HTR-8/SVneo (cell line): Measurements from ENCODE around the gene EML3.
"Not testable (repeated sequence)": the region's sequence is repeated elsewhere in the genome, so short reads cannot be mapped to it uniquely, and the experiment has no call there.

Source experiments
- DNase-seq: peaks from one replicate; pipeline ENCODE4 v3.0.0; 2011; ENCODE audit warnings: low spot score, mixed read lengths; ENCODE audit not compliant: insufficient read length
- FAIRE-seq: peaks from 2 replicates; lab custom pipeline; 2011; peaks lifted over from hg19 to GRCh38; lab: Jason Lieb, UNC

EML3 gene

DNA sequence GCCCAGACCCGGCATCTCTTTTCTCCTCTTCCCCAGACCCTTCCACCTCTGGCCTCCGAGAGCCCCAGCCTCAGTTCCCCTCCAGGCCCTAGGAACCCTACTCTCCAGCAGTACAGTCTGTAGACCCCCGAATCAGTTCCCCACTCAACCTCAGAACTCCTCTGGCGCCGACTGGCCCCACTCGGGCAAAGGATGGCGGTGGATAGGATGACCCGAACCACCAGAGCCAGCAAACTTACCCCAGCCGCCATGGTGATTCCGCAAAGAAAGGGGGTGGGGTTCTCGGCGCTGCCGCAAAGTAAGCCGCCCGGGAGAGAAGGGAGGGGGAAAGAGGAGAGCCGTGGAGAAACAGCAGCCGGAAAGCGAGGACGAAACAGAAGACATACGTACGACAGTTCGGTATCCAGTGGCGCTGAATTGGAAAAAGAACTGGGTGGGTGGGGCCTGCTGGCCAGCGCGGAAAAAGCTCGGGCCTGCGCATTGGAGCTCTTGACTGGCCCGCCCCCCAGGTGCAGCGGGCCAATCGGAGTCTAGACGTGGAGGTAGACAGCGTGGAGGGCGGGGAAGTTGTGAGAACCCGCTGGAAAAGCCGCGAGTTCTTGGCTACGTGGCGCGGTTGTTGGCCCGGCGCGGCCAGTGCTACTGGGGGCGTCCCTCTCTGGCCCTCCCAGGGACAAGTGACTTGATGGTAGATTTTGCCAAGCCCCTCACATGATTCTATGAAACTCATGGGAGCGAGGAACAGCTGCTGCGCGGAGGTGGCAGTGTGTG is 38.8 kb downstream of the EML3 start, which contains the start of gene EEF1G:
Gene EEF1G (minus strand): TSS at position 300 of the 771 bp plus-strand sequence. CDS start 49 bp downstream, at position 251.
- peak; percentile 93 for DNase-seq
- peak; percentile 42 for FAIRE-seq

DNA sequence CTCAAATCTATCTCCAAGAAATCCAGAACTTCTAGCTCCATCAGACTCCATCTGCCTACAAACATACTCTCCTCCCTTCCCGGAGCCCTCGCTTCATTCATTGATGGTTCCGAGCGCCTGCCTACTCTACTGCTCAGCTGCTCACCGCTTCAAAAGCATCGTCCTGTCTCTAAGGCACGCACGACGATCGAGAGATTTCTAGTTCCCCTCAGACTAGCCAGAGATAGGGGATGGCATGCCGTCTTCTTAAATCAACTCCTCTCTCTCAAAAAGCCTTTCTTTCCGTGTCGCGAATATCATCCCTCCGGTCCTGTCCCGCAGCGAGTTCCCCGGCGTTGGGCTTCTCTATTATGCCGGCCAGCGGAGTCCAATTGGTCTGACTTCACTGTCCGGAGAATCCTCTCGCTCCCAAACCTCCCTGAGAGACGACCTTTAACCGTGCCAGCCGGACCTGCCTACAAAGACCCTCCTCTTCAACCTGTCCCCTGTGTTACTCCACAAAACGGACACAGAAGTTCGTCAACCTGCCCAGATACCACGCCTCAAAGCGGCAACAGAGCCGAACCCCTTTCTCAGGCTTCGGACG is 39.5 kb downstream of the EML3 start:
- DNase-seq (peak; percentile 17), FAIRE-seq (no peak)

DNA sequence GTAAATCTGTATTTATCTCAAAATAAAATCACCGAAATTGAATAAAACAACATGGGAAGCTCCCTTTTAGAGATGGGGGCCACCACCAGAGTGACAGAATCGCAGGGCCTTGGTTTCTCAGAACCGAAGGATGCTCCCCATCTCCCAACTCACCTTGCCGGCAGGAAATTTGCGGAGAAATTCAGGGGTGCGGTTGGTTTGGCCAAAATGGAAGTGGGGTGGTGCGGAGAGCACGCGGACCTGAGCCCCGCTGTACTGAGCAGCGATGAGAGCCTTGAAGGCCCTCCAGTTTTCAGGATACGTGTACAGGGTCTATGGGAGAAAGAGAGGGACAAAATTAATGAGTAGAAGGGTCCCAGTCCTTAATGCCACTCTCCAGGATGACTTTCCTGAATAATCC is 40.1 kb downstream of the EML3 start:
- DNase-seq (no peak), FAIRE-seq (no peak)

DNA sequence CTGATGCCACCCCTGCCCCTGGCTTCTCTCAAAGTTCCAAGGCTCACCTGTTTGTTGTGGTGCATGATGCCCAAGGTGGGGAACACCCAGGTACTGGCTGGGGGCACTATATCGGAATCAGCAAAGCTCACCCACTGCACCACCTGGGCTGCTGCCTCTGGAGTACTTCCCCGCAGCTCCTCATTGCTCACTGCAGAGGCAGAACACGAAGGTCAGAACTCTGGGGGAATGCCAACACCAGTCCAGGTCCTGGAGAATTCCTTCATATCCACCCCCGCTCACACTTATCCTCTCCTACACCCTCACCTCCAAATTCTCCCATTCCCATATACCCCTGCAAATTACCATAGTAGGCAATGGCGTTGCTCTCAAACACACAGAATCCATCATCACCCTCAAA is 41.1 kb downstream of the EML3 start:
- DNase-seq, FAIRE-seq: not testable (repeated sequence)

DNA sequence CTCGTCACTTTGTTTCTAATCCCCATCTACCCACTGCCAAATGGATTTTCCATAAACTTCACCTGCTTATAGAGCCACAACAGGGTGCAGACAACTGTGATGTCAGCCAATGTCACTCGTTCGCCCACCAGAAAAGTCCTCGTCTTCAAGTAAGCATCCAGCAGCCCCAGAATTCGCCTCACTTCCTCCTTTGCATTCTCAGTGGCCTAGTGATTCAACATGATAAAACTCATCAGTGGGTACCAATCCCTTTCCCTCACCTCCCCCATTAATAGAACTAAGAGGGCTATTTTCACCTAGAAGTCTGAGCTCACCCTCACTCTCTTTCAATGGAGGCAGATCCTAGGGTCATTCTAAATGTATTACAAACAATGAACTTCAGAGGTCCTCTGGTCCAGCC is 41.7 kb downstream of the EML3 start:
- not testable (repeated sequence) for FAIRE-seq, DNase-seq

DNA sequence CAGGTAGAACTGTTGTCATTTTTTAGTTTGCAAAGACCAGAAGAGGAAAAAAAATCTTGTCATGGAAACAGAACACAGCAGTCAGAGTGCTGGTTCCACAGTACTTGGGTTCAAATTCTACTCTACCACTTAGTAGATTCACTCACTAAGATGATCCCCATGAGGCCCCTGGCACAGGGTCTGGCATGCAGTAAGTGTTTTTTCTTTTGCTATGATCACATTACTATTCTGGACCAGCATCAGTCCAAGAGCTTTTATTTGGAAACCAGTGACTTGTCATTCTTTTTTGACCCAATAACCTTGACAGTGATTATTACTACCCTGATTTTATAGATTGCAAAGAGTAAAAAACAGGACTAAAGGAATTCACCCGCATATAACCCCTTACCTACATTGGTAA is 43.0 kb downstream of the EML3 start:
- DNase-seq: no peak
- FAIRE-seq: no peak

DNA sequence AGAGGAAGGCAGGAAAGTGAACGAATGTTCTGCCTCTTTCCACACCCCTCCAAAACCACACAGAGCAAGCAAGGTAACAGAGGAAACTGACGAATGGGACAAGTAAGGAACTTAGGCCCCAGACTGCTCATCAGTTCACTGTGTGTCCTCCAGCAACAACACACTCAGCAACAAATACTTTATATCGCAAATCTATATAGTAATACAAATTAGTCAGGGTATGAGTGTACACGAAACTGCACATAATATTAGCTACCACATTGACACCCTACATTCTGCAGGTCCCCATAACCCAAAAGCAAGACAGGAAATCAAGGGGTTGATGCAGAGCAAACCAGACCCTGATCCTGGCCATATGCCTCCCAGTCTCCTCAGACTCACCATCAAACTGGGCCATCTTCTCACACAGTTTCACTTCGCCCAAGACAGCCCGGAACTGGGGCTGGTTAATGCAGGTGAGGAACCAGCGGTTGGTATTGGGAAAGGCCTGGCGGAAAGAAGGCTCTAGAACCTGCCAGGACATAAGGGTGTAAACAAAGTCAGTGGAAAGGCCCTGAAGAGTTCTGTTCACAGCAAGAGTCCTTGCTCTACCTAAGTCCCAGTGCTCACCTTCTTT is 45.4 kb downstream of the EML3 start:
- FAIRE-seq (no peak), DNase-seq (no peak)

DNA sequence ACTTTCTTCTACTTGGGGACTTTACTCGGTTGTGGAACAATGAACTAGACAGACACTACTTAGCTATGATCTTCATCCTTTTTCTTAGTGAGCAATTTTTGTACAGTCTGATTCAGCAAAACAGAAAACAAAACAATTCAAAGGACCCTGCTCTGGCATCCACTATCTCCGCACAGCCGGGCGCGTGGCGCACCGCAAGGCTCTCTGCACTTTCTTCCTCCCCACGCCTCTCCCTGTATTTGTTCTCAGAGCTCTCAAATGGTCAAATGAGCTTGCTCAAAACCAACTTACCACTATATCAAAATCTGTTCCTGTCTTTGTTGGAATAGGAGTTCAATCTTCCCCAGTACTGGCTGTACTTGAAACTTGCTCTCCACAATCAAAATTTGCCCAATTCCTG is 46.3 kb downstream of the EML3 start:
- DNase-seq (no peak), FAIRE-seq (no peak)

DNA sequence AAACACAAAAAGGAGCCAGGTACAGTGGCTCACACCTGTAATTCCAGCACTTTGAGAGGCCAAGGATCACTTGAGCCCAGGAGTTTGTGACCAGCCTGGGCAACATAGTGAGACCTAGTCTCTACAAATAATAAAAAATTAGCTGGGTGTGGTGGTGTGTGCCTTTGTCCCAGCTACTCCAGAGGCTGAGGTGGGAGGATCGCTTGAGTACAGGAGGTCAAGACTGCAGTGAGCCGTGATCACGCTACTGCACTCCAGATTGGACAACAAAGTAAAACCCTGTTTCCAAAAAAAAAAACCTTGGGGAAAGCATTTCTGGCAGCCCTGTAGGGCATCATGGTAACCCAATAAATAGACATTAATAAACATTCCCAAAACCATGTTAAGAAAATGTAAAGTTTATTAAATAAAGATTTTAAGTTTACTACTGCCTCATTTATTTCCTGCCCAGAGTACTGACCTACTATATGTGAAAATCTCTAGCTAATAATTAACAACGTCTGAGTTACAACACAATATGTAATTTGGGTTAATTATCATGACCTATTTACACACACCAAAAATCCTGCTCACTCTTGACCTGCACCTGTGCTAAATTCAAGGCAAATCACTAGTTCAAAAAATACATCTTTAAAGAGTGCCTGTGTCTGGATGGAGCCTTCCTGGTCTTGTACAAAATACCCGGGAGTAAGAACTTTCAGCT is 47.3 kb downstream of the EML3 start:
- FAIRE-seq (no peak), DNase-seq (no peak)

DNA sequence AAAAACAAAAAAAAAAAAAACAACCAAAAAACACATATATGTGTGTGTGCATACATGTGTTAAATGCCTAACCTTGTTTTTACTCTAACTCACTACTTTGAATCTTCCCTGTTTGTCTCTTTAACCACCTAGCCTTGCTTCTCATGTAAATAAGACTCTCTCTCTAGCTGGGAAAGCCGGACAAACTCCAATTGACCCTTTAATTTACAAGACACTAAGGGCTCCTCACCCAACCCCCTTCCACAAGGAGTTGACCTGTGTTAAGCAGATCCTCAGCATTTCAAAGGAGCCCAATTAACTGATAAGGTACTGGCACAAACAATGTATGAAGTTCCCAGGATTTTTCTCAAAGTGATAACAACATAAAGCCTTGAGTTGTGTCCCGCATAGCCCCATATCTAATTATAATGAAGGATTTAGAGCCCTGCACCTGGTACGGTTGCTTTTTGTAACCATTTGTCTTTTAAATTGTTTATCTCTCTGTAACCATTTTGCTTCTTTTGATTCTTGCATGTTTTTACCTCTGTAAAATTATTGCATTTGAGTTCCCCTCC is 50.8 kb downstream of the EML3 start:
- FAIRE-seq, DNase-seq: not testable (repeated sequence)

DNA sequence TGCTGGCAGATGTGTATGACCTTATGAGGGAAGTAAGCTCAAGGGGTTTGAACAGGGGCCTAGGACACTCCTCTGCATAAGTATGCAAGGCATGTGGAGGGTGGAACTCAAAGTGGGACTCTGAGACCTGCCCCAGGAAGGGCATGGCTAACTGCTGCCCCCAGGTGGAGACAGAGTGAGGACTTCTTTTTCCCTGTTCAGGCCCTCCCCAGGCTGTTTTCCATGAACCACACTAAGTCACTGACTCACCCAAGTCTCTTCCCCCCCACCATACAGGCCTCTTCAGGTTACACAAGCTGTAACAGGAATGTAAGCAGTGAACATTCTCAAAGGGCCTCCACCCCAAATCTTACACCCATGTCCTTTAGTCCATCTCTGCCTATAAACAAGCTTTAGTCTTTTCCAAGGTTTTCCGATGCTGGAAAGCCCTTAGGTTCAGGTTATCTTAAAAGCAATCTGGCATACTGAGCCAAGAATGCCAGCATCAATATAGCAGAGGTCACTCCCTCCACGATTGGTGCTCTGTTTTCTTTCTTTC is 51.9 kb downstream of the EML3 start:
- FAIRE-seq (no peak), DNase-seq (peak; percentile 84)

DNA sequence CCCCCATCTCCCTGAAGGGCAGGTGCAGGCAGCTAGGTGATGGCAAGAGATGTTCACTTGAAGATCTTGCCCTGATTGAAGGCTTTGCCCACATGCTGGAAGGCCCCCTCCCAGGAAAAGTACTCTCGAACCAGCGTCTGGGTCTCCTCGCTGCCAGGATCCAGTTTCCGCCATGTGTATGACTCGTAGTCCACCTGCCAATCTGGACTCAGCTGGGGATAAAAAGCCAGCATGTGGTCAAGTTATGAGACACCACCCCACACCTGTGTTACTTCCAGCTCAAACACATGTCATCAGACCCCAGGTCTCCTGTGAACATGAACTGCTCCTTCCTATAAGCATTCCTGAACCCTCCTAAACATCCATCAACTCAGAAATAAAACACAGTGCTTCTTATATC is 52.9 kb downstream of the EML3 start:
- not testable (repeated sequence) for DNase-seq, FAIRE-seq

DNA sequence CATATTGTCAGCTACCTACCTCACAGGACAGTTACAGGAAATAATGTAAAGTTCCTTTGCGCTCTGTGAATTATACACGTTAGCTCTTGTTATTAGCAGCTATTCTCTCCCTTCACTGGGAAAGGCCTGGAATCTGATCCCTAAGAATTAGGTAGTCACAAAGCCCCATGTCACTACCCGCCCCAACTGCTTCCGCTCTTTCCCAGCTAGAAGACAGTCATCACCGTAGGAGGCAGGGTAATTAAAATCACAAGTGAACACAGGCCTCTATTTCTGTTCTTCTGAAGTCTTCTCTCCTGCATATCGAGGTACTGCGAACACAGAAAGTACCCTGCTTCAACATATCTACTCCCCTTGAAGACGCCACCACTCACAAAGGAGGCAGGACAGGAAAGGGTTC is 53.4 kb downstream of the EML3 start:
- FAIRE-seq (no peak), DNase-seq (no peak)

DNA sequence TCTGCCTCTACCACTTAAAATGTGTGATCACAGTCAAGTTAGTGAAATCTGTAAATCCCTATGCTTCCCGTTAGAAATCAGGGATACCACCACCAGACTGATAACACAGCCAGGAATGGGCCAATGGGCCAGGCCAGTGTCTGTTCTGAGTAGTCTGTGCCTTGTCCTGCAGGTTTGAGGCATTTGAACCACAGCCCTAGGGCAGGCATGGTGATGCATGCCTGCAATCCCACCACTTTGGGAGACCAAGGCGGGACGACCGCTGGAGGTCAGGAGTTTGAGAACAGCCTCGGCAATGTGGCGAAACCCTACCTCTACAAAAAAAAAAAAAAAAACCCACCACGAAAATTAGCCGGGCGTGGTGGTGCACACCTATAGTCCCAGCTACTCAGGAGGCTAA is 53.9 kb downstream of the EML3 start:
- no peak for FAIRE-seq

DNA sequence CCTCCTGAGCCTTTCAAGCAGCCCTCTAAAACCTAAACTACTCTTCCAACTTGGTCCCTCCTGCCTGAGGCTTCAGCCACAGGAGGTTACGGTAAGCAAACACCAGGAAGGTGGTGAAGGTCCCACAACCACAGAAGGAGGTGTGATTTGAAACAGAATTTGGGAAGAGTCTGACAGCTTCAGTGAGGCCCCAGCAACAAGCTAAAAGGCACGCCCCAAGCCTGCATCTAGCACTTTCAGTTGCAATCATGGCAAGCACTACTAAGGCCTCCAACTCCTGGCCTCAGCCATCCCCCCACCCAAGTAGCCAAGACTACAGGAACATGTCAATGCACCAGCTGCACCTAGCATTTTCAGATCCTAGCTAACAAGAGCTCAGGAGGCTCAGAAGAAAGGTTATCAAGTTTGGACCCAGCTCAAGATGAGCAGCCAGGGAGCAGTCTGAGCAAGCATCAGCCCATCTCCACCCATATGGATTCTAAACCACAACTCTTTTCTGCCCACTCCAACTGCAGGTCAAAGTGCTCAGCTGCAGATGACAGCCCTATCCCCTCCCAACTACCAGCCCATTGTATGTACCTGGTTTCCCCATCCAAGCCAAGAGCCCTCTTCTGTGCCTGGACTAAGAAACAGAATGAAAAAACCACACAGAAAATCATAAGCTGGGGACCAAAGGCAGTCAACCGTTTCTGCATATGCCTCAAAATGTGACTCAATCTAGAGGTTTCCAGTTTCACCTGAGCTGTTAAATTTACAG is 55.5 kb downstream of the EML3 start:
- FAIRE-seq: no peak
- no peak for DNase-seq

More for the DNA sequence above, 53.9 kb downstream of the EML3 start:
- no peak for DNase-seq

DNA sequence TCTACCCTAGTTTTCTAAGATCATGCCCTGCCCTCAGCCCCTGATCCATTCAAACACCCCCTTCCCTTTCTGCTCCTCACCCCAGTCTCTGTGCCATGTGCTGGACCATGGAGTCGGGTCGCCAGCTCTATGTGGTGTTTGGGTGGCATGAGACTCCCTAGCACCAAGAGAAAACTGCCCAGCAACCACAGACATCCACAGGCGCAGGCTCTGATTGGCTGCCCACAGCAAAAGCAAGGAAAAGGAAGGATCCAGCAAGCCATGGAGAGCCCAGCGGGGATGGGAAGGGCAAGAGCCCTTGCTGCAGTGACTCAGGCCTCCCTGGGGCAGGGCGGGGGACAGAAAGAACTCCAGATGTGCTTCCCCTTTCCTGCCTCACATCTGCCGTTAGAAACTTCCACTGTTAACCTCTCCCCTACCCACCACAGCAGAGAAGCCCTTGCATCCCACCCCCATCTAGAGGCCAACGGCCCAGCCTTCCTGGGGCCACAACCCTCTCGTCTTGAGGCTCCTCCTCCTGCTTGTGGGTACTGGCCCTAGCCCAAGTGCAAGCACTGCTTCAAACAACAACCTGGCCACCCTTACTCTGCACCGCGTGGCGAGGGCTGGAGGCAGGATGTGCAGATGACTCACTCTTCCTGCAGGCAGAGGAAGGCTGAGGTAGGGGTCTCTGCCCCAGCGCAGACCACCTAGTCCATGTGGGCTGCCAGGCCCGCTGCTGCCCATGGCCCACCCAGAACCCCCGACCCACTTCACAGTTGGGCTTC is 56.3 kb downstream of the EML3 start:
- FAIRE-seq (no peak), DNase-seq (peak; percentile 92)

DNA sequence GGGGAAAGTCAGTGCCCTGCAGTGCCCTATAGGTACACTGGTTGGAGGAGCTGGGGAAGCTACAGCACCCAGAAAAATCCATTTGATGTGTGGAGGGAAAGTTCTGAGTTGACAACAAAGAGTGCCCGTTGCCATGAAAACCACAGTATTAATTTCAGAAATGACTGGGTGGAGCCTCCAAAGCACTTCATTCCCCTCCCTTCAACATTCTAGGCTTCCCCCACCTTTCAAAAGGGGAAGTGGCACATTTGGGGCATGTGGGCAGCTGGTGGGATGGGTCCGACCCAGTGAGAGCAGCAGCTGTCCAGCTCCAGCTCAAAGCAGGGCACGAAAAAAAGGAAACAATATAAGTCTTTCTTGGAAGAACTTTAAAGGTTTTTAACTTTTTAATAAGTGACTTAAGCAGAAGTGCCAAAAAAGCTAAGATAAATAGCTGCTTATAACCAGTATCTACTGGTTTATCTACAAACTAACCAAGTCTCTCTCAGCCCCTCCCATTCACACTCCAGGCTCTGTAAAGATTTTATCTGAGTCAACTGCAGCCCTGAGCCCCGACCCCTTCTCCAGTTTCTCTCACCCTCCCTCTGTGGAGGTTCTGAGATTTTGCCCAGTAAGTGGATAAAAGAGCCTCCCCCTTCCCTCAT is 57.0 kb downstream of the EML3 start:
- FAIRE-seq (no peak), DNase-seq (no peak)
